GM12875 (cell line): Measurements from ENCODE around the gene NHS.

Source experiments
- H3K4me3 ChIP-seq: one replicate; pipeline ENCODE4 v1.5.1; 2011; ENCODE audit warnings: low read depth, low read length, control low read depth
- CTCF ChIP-seq: IDR thresholded peaks from 2 replicates; pipeline ENCODE4 v1.5.1; 2011; ENCODE audit warnings: low read depth, mild to moderate bottlenecking, control low read depth, inconsistent platforms, low read length, moderate library complexity, borderline replicate concordance; ENCODE audit not compliant: insufficient read depth

Gene NHS

GRCh38 chrX:17432158-17432557 lies 57.2 kb downstream of the NHS start:
- no peak overlapping the region for H3K4me3 ChIP-seq
- no peak for TF ChIP-seq CTCF

GRCh38 chrX:17433965-17434364 lies 59.0 kb downstream of the NHS start:
- no peak overlapping the region for H3K4me3 ChIP-seq
- no peak for TF ChIP-seq CTCF

- no peak for TF ChIP-seq CTCF
- H3K4me3 ChIP-seq, result no peak overlapping the region
Measured at GRCh38 chrX:17435476-17435875, 60.5 kb downstream of the NHS start.

- TF ChIP-seq CTCF, result no peak
- no peak overlapping the region for H3K4me3 ChIP-seq
Measured at GRCh38 chrX:17438221-17438620, 63.2 kb downstream of the NHS start.

GRCh38 chrX:17440258-17440657 lies 65.3 kb downstream of the NHS start:
- no peak overlapping the region for H3K4me3 ChIP-seq

GRCh38 chrX:17440836-17441235 lies 65.8 kb downstream of the NHS start:
- no peak for TF ChIP-seq CTCF
- H3K4me3 ChIP-seq, result no peak overlapping the region

More at GRCh38 chrX:17440258-17440657, 65.3 kb downstream of the NHS start:
- TF ChIP-seq CTCF, result no peak

GRCh38 chrX:17441965-17442364 lies 67.0 kb downstream of the NHS start:
- TF ChIP-seq CTCF, result no peak
- no peak overlapping the region for H3K4me3 ChIP-seq
